Measurements from ENCODE around the gene FGFR3. TPM values are rescaled to one million over a fixed set of nuclear protein-coding genes. Genes with fewer than 3 reads are reported as not detected.

Gene FGFR3
- total RNA-seq, 2 donors from 2014 or later = 2.1 to 2.4 TPM

DNA sequence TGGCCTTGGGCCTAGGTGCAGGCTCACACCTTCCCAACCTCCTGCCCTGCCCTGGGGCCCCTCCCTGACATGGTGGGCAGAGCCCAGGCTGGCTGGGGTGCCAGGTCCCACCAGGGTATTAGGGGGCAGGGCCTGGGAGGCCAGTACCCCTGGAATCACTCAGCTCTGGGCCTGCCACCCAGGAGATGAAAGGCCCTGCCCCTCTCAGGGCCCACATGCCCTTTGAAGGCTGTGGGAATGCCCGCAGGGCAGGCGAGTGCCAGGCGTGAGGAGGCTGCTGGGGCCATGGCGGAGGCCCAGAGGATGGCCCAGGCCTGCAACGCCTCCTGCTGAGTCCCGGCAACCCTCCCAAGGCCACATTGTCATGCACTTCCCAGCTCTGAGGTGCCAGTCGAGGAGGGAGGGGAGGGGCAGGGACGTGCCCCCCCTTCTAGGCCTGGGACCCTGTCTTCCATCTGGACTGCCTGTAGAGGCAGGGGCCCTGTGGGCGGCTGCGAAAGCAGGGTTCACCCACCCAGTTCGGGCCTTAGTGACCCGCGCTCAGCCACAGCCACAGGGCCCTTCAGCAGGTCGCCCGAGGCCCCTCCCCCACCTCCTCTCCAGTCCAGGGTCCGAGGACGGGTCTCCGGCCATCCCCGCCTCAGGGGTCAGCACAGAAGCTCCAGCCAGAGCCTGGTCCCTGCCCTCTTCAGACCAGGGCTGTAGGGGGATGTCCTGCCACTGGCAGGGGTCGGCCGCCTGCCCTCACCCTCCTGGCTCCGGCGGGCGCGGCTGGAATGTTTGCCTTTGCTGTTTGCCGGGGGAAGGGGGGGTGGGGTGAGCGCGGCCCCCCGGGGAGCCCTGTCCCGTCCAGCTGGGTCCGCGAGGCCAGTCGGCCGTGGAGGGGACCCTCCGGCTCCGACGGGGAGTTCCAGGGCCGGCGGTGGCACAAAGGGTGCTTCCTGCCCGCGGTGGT is 26.7 kb upstream of the FGFR3 start:
- intact Hi-C loops (cut with DNase I) = no loop called here
- DNase-seq (ENCODE audit: low spot score) = no peak

DNA sequence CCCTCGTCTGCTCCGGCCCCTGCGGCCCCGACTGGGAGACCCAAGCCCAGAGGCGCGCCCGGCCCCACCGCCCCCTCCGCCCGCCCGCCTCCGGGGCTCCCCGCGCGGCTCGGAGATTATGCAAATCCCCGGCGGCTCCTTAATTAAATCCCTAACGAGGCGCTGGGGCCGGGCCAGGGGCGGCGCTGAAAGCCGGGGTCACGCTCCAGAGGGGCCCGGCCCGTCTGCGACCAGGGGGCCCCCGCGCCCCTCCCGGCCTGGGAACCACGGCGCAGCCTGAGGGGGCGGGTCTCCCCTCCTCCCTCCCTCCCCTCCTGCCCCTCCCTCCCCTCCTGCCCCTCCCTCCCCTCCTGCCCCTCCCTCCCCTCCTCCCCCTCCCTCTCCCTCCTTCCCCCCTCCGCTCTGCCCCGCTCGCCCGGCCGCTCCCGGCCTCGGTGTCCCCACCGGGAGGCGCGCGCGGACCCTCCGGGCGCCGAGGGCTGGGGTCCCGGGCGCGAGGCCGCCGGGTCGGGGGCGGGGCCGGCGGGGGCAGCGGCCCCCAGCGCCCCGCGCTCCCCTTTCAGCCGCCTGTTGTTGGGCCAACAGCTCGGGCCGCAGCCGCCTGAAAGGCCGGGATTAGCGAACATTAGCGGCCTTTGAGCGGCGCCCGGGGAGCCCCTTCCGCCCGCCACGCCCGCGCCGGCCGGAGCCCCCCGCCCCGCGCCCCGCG is 25.9 kb upstream of the FGFR3 start:
- intact Hi-C loops (cut with DNase I) = no loop called here

DNA sequence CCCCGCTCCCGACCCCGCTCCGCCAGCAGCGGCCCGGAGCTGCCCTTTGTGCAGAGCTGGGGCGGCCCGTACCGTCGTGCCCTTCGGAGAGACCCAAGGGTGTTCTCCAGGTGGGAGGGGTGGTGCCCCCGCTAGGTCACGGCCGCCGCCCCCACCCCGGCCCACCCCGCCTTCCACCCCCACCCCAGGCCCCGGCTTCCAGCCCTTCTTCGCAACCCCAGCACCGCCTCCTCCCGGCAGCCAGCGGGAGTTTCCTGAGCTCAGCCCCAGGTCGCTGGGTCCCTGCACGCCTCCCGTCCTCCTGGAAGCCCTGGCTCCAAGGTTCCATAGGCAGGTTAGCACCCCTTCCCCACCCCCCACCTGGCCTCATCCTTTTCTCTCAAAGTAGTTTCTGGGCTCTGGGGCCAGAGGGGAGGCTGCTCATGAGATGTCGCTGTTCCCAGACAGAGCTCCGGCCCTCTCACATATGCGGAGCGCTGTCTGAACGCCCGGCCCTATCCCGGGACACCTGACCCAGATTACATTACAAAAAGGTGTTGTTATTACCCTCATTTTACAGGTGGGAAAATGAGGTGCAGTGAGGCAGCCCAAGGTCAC is 25.2 kb upstream of the FGFR3 start:
- DNase-seq (ENCODE audit: low spot score) = no peak
- intact Hi-C loops (cut with DNase I) = no loop called here

More for the DNA sequence above, 25.9 kb upstream of the FGFR3 start:
- DNase-seq (ENCODE audit: low spot score) = no peak

DNA sequence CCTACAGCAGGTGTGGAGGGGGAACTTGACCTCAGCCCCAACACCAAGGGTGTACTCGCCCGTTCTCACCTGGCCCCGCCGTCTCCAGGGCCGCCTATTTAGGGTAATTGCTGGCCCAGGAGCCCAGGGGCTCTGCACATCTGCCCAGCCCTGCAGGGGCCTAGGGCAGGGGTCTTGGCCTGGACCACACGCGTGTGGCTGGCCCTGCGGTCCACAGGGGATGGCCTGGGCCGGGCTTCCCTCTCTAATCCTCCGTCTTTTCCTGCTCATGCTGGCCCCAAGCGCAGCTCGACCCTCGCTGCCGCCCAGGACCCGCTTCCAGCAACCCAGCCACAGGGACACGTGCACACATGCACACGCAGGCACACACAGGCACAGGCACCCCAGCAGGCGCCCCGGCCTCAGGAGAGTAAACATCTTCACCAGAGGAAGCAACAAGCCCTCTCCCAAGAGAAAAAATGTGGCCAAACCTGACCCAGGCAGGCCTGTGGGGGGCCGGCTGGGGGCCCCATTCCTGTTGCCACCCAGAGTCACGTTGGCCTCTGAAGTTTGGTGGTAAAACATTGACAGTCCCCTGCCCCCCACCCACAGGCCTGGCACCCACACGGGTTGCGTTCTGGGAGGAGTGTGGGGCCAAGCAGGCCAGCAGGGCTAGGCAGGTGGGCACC is 24.6 kb upstream of the FGFR3 start:
- no peak for DNase-seq (ENCODE audit: low spot score)
- intact Hi-C loops (cut with DNase I) = no loop called here

DNA sequence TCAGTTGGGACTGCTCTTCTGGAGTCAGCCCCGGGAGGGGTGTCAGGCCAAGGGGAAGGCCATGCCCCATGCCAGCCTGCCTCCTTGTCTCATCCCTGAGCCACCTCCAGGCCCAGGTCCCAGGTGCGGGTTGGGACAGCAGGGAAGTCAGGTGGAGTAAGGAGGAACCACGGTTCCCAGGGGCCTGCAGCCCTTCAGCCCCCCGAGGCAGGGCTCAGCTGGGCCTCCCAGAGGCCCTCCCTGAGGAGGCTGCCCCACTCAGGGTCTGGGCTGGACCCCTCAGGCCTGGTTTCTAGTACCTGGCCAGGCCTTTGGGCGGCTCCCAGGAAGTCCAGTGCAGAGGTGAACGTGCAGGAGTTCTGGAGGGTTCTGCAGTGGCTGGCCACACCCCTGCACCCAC is 23.4 kb upstream of the FGFR3 start:
- intact Hi-C loops (cut with DNase I) = no loop called here
- no peak for DNase-seq (ENCODE audit: low spot score)

DNA sequence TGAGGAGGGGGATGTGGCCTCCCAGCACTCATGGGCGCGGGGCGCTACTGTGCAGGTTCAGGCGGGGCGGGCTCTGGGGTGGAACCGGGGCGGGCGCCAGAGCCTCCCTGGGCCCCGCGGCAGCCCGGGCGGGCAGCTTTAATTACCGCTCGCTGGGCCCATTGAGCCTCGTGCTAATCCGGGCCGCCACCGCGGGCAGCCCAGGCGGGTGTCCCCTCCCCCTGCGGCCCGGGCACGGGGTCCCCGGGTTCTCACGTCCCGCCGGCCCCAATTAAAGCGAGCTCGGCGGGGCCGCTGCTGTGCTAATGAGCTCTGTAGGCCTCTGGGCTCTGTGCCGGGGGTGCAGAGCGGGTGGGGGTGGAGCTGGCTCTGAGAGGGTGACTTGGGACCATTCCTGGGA is 22.8 kb upstream of the FGFR3 start:
- intact Hi-C loops (cut with DNase I) = no loop called here
- no peak for DNase-seq (ENCODE audit: low spot score)

DNA sequence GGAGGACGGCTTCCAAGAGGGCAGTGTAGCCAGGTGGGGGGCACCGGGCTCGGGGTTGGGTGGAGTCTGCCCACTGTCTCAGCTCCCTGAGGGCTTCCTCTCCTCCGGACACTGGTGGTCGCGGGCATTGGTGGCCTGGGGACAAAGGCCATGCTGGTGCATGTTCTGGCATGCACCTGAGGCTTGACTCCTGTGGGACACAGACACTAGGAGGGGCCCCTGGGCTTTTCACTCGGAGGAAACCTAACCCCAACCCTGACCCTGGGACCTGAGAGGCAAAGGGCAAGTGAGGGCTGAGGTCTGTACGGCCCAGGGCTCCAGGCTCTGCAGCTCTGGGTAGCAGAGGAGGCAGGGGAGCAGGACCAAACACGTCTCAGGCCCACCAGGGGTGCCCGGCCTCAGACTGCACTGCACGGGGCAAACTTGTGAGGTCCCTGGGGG is 22.3 kb upstream of the FGFR3 start:
- no peak for DNase-seq (ENCODE audit: low spot score)
- intact Hi-C loops (cut with DNase I) = no loop called here

DNA sequence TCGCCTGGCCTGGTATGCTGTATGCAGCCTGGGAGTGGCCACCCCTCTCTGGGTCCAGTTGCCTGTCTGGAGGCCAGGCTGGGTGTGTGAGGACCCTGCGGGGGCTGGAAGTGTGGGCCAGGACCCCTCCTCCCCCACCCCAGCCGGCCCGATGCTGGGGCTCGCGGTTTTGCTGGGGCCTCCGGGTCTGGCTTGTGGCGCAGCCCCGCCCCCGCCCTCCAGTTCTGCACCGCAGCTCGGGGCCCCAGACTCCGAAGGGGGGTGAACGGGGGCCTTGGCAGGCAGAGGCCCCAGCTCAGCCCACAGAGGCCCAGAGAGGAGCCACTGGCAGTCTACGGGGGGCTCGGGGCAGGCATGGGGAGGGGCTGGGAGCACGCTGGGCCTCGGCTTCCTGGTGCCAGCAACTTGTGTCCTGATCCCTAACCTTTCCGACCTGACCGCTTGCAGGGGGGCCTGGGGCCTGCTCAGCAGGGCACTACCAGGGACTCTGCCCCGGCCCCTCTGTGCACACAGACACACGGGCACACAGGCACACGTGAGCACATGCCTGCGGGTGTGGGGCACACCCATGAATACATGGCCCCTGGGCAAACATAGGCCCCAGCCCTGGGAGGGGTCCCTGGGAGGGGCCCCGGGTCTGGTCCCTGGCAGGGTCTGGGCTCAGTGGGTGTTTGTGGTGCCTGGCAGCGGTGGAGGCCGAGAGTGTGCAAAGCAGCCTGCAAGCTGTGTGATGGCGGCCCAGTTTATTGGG is 21.4 kb upstream of the FGFR3 start:
- intact Hi-C loops (cut with DNase I) = no loop called here
- DNase-seq (ENCODE audit: low spot score) = no peak

DNA sequence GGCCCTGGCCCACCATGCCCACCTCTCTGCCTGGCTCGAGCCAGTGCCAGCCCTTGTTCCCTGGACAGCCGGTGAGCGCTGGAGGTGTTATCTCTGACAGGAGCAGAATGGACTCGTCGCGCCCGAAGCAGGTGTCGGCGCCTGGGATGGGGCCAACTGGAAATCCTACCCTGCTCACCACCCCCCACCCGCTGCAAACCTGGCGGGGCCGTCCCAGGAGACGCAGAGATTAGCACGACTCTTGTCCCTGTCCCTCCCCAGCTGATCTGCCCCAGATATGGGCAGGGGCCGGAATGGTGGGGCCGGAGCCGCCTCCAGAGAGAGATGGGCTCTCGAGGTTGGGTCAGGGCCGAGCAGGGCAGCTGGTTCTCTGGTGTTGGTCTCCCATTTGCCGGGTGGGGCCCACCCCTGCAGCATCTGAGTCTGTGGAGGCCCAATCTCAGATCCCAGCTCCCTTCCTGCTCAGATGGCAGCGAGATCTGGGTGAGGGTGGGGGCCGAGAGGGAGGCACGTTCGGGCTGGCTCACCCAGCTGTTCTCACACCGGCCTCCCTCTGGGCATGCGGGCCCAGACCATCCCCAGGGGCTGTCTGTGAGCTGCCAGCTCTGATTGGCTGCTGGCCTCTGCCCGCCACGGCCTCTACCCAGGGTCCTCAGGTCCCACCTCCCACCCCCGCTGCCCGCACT is 20.1 kb upstream of the FGFR3 start:
- no peak for DNase-seq (ENCODE audit: low spot score)
- intact Hi-C loops (cut with DNase I) = no loop called here

DNA sequence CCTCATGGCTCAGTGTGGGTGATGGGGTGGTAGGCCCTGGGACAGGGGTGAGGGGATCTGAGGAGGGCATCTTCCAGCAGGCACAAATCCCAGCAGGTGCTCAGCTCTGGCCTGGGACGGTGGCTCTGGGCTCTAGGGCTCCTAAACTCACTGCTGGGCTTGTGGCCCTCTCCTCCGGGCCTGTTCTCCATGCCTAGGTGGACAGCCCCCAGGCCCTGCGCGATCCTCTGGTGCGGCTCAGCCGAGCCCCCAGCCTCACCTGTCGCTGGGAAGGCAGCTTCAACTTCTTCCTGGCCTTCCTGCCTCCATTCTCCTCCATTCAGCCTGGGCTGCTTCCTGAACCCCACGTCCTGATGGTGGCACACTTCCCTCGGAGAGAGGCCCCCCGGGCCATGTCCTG is 19.3 kb upstream of the FGFR3 start:
- intact Hi-C loops (cut with DNase I) = no loop called here
- DNase-seq (ENCODE audit: low spot score) = no peak

DNA sequence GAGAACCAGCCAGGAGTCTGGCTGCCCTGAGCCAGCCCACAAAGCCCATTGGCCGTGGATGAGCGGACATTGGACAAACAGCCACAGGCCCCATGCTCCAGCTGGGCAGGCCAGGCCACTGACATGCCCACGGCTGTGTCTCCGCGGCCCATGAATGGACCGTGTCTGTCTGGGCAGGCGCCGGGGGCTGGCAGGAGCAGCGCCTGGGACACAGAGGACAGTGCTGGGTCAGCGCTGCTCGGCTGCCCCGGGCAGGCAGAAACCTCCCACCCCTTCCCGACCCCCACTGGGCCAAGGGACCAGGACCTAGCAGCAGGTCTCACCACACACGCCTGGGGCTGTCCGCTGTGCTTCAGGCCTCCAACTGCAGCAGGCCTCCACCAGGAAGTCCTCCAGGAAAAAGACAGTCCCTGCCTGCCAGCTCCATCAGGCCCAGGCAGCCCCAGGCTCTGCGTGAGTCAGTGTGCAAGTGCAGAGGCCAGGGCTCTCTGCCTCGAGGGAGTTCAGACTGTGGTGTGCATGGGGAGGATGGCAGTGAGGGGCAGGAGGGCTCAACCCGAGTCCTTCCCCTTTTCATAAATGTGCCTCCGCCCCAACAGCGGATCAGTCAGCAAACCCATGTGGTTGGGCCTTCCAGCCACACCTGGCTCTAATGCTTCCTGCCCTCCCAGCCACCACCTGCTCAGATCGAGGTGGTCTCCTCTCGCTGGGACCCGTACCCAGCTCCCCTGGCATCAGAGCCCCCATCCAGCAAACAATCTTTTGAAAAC is 17.2 kb upstream of the FGFR3 start:
- intact Hi-C loops (cut with DNase I) = no loop called here
- DNase-seq (ENCODE audit: low spot score) = no peak

DNA sequence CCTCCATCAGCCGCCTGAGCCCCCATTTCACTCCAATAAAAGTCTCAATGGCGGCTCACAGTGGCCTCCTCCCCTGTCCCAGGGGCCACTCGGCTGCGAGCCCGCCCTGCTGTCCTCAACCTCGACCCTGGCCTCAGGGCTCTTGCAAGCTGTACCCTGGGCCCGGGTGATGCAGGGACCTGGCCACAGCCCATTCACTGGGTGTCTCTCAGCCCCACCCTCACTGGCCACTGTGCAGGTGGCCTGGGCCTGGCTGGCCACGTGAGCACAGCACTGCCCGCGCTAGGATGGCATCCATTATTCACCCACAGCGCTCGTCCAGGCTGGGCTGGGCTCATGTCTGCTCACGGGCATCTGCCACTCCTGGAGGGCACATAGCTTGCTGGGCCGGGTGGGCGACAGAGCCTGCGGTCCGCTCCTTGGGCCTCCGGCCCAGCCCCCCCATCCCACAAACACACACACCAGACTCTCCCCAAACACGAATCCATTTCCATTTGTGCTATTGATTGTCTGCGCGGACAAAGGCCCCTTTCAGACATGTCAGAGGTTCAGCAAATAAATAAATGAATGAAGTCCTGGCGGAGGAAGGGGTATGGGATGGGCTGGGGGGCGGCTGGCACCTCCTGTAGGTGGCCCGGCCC is 16.5 kb upstream of the FGFR3 start:
- no peak for DNase-seq (ENCODE audit: low spot score)
- intact Hi-C loops (cut with DNase I) = no loop called here

DNA sequence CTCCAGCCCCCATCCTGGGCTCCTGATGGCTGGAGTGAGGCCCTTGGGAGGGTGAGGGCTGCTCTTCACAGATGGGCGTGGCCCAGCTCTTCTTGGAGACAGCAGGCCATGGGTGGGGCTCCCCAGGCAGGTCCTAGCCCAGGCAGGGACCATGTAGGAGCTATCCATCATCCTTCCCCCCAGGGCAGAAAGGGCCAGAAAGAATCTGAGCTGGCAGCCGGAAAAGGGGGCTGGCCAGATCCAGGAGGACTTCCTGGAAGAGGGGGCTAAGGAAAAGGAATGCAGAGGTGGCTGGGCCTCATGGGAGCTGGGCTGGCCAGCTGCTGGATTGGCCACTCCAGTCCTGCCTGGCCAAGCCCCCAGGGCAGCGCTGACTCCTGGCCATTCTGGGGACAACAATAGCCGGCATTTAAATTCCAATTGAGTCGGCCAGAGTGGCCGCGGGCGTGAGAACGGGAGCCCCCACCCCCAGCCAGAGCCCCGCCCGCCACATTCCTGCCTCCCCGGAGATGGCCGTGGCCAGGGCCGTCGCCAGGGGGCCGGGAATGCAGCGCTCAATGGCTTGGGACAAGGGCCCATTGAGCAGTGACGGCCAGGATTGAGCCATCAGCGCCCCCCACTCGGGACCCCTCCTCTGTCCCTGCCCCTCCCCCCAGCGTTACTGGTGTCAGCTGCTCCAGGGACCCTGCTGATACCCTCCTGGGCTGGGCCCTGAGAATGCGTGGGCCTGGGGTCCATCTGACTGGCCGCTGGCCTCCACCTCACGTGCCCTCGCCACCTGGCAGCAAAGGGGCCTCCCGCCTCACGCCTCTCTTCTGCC is 15.1 kb upstream of the FGFR3 start:
- DNase-seq (ENCODE audit: low spot score) = no peak
- intact Hi-C loops (cut with DNase I) = no loop called here

DNA sequence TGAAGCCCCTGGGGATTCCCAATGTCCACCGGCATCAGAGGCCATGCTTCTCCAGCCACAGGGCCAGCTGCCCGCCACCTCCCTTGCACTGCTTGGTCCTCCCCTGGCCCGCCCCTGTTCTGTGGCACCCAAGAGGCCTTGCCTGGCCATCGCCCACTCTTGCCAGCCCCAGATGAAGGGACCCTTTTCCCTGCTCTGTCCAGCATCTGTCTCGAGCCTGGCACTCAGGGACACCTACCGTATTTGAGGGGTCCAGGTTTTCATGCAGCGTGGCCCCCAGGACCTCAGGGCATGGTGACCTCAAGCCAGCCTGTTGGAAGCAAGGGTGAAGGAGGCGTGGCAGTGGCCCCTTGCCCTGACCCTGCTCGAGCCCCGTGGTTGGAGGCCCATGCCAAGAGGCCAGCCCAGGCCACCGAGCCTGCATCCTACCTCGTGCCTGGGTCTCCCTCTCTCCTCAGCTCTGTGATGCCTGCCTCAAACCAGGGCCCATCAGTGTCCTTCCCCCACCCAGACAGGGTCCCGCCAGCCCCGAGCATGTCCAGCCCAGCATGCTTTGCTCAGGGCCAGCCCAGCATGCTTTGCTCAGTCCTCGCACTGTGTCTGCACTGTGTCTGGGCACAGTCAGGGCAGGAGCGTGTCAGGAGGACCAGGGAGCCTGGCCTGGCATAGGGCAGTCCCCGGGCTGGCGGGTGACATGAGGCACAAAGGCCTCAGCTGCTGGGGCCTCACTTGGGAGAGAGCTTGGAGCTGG is 14.3 kb upstream of the FGFR3 start:
- no peak for DNase-seq (ENCODE audit: low spot score)
- intact Hi-C loops (cut with DNase I) = no loop called here

DNA sequence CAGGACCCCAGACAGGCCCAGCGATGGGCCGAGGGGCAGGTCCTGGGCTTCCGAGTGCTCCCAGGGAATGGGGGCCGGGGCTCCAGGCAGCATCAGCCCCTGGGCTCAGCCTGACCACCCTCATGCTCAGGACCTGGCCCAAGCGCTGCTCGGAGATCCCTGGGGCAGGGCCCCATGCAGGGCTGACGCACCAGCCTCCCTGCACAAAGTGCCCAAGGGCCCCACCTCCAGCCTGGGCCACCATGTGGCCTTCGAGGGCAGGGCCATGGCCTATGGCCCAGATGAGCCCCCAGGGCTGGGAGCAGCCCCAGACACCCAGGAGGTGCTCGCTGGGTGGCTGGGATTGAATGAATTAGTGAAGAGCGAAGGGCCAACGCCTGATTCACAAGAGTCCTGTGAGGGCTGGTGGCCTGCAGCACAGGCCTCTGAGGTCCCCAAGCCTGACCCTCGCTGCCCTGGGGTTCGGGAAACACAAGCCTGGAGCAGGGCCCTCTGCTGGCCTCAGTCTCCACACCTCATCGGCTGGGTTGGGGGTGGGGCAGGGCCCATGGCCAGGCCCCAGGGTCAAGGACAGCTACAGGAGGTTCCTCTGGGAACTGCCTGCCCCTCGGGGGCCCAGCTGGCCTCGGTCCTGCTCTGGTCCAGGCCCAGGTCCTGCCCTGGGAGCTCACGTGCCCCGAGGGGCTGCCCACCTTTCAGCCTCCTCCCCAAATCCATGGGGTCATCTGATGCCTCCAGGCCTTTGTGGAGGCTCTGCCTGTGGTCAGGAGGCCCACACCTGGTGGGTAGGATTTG is 13.3 kb upstream of the FGFR3 start:
- no peak for DNase-seq (ENCODE audit: low spot score)
- intact Hi-C loops (cut with DNase I) = no loop called here

All from posterior vena cava (tissue), 2 donors.